ENCODE results near the gene CFAP298.
A peak's percentile ranks its signal among the peaks of the same experiment; 100 is the strongest.

Gene CFAP298

DNA sequence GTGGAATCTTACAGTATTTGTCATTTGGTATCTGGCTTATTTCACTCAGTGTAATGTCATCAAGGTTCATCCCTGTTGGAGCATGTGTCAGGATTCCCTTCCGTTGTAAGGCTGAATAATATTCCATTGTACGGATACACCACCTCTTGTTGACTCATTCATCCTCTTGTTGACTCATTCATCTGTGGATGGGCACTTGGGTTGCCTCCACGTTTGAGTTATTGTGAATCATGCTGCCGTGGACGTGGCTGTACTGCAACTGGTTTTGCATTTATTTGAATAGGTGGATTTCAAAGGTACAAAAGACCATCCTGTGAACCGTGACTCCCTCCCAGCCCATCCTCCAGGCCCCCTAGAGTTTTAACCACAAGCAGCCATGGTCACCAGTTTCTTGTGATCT lies 15.0 kb downstream of the CFAP298 start:
- DNase-seq: no peak

DNA sequence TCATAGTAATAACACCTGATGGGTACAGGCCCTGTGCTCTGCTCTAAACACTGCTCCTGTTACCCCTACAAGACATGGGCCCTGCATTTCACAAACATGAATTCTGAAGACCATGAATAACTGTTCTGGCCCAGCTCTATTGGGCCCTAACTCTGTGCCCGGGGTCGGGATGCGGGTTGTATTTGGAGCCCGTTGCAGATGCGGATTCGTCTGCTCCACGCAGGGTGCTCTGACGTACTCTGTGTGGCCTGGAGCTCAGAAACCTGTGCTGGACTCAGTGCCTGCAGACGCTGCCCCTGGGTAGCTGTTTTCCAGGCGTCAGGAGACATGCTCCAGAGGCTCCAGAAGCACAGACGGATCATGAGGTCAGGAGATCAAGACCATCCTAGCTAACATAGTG lies 16.7 kb downstream of the CFAP298 start:
- no peak for DNase-seq

DNA sequence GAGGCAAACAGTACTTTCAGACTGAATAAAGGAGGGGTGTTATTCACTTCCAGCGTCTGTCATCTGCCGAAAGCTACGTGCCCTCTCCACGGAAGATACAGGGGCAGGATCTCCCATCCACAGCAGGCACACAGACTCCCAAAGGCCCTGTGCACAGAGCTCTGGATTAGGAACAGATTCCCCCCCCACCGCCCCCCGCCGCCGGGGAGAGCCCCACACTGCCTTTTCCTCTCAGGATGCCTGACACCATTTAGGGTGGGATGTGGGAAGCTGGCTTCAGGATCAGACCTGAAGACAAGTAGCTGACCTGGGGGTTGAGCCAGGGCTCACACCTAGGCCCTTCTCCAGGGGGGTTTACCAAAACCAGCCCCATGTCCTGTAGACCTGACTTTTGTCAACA lies 18.5 kb downstream of the CFAP298 start:
- no peak for DNase-seq

DNA sequence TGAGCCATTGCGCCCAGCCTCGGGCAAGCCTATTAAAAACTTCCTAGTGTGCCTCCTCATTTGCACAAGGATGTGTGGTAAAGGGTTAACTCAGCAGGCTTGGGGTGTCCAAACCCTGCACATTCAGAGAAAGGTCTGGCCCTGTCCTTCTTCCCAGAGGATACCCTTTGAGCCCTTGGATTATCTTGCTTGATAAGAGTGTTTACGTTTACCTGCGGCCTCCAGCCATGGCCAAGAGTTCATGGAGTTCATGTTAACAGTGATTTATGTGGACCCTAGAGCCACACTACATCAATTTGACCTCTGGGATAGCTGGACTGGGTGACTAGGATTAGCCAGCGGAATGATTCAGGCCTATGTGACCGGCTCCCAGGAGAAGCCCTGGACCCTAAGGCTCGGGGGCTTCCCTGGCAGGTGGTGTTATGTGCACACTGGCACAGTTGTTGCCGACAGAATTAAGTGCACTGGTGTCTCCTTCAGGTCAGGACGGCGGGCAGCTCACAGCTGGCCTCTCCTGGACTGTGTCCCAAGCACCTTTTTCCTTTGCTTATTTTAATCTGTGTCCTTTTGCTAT lies 19.2 kb downstream of the CFAP298 start:
- DNase-seq: no peak

DNA sequence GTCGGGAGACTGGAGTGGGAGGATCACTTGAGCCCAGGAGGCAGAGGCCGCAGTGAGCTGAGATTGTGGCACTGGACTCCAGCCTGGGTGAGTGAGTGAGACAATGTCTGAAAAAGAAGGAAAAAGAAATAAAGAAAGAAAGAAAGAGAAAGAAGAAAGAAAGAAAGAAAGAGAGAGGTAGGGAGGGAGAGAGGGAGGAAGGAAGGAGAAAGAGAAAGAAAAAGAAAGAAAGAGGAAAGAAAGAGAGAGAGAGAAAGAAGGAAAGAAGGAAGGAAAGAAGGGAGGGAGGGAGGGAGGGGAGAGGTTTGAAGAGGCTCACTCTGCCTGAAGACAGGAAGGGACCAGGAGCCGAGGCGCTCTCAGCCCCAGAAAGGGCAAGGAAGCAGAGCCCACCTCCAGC lies 22.0 kb downstream of the CFAP298 start:
- no peak for DNase-seq

DNA sequence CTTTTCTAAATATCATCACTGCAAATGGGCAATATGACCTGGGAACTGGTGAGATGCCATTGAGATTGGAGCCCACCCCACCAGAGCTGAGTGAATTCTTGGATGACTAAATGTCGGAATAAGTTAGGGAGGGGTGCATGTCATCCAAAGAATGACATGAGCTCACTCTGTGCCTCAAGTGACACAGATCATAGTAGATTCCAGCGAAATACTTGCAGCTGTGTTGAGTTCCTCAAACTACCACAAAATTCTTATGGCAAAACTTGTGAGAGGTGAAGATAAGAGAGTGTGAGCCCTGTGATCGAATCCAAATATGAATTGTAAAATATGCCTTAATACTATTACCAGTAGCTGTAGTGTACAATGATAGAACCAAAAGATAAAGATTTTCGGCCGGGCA lies 24.5 kb downstream of the CFAP298 start:
- DNase-seq: no peak

DNA sequence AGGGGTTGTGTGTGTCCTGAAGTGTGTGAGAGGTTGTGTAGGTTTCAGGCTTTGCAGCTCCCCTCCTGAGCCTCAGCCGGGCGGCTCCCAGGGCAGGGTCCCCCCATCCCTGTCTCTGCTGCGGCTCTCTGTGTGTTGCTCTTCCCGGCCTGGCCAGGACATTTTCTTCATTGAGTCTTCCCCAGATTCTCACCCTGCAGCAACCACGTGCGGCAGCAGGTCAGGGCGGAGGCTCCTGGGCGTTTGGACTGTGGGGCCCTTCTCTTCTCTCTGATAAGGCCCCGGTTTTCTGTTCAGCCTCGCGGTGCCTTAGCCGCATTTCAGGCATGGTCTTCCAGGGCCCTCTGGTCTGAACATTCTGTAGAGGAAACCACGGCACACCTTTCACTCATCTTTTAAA lies 25.1 kb downstream of the CFAP298 start:
- DNase-seq: no peak

DNA sequence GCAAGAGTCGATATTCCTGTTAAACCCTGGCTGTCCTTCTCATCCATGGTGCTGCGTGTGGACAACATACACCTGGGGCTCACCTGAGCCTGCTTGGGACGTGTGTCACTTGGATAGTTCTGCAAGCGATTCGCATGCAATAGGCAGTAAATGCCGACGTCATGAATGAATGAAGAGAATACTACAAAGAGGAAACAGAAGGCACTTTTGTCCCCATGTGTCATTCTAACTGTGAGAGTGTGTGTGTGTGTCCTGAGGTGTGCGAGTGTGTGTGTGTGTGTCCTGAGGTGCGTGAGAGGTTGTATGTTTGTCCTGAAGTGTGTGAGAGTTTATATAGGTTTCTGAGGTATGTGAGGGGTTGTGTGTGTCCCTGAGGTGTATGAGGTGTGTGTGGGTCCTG lies 26.2 kb downstream of the CFAP298 start:
- no peak for DNase-seq

DNA sequence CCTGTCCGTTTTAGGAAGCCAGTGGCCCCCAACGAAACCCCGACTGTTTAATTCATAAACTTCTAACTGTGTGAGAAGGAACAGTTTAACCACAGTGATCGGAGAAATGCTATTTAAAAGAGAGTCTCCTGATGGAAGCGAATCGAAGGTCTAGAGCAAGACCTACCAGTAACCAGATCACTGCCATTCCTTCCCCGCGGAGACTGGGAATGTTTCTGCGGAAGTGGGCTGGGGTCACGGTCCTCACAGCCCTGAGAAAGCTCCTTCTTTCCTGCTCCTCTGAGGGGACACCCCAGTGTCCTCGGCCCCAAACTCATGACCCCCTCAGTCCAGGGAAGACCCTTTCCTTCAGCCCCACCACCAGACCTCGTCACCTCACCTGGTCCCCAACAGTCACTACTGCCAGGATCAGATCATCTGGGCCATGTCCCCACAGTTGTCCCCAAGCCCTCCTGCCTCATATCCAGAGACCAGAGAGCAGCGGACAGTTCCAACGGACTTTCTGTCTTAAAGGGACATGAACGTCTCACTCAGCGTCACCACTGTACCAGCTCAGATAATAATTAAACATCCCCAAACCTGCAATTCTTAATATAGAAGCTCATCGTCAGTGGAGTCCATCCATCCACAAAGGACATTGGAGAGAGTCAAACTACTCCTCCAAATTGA lies 27.0 kb downstream of the CFAP298 start, which contains the start of gene TCP10L:
TCP10L (minus strand) TSS at position 482 of the 669 bp plus-strand sequence. CDS start 1,219 bp downstream, outside the sequence.
- DNase-seq: no peak

DNA sequence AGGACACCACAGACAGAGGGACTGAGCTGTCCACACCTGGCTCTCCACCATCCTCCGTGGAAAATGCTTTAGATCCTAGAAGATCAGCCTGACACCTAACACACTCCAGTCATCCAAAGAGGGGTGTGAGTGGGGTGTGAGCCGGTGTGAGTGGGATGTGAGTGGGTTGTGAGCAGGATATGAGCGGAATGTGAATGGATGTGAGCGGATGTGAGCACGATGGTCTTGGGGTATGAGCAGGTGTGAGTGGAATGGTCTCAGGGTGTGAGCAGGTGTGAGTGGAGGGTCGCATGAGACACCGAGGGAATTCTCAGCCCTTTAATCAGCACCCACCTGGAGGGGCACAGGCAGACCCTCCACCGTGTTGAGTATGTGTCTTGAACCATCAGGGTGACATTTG lies 27.7 kb downstream of the CFAP298 start:
- no peak for DNase-seq

DNA sequence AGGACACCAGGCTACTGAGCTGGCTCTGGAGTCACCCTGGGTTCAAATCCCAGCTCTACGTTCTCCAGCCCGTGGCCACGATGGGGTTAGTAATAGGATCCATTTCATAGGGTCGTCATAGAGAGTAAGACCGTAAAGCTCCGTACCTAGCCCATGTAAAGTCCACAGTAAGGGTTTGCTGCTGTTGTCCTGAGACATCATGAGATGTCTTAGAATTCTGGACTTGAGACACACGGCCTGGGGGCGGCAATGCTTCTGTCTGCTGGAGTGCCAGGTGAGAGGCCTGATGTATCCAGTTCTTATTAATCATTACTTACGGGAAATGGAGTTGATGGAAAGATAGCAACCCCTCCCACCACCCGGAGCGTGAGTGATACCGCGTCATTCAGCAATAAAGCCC lies 30.4 kb downstream of the CFAP298 start:
- no peak for DNase-seq

DNA sequence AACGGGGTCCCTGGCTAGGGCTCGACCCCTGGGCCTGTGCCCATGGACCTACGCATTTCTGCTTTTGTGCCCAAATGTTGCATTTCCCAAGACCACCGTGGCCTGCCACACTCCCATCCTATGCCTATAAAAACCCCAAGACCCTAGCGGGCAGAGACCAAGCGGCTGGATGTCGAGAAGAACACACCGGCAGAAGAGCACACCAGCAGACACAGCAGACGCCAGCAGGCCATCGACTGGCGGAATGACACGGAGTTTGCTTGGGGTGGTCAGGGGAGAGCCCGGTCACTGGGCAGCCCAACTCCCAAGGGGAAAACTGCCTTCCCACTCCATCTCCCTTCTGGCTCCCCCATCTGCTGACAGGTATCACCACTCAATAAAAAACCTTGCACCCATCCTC lies 31.2 kb downstream of the CFAP298 start:
- DNase-seq: no peak

DNA sequence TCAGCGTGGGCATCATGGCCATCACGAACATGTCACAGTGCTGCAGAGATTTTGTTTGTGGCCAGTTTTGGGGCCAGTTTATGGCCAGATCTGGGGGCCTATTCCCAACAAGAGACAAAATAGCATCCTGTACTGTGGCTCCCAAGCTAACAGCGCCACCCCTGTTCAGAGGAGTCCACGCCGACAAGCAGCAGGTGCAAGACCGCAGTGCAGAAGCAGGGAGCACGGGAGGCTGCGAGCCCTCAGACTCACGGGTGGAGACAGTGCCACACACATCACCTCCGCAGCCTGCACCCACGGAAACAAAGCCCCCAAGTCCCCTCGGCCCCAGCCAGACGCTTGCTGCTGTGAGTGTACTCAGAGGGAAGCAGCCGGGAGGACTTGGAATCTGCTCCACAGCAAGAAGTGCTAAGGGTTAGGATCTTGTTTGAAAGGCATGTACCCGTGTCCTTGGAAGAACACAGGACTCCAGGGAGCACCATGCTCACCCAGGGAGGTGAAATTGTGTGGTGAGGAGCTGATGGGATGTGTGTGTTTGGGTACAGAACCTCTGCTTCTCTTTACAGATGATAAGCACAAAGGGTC lies 34.0 kb downstream of the CFAP298 start:
- DNase-seq: peak in 1 of 2 donors; percentile 23

DNA sequence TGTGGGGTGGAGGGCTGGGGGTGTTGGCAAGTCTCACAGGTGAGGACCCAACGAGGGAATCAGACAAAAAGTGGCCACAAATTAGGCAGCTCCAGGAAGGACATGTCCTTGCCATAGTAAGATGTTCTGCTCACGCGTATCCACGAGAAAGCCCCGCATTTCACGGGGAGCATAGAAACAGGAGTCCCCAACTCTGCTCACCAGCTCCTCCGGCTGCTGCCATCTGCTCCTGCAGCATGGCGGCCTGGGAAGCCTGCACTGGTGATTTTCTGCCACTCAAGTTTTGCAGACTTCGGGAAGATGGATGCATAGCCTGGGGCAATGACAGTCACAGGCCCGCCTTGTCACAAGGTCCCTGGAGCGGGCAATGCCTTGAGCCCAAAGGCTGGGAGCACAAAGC lies 36.2 kb downstream of the CFAP298 start:
- no peak for DNase-seq

DNA sequence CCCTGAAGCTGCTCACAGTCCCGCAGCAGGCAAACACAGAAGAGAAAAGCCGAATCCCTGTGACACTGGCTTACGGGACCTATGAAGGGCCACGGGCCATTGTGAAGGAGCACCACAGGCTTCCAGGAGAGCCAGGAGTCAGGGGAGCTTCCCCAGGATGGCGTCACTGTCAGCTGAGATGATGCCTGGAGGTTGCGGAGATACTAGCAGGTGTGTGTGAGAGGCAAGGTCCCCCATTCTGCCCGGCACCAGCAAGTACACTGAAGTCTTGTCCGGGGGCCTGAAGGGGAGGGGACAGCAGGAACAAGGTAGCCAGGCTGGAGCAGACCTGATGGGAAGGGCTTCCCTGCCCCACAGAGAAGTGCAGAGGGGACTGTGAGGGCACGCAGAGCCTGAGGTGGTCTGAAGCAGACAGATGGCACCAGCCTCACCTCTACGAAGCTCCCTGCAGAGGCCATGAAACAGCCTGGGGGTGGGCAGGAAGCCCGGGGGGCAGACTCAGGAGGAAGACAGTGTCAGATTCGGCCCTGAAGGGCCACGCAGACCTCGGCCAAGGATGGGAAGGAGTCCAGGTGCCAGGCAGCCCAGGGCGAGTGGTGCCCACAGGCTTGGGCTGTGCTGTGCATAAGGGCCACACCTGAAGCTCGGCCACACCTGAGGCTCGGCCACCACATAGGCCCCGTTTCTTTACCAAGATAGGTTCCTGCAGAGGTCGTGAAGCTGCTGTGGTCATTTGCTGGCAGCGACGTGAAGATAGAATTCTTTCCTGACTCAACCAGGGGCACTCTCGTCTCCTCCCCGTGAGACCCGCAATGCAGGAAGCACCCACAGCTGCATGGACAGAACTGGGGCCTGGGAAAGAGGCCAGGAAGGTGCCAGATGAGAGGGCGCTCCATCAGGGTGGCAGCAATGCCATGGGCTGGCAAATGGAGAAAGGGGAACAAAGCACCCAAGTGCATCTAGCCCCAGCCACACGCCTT lies 36.9 kb downstream of the CFAP298 start:
- DNase-seq: no peak

DNA sequence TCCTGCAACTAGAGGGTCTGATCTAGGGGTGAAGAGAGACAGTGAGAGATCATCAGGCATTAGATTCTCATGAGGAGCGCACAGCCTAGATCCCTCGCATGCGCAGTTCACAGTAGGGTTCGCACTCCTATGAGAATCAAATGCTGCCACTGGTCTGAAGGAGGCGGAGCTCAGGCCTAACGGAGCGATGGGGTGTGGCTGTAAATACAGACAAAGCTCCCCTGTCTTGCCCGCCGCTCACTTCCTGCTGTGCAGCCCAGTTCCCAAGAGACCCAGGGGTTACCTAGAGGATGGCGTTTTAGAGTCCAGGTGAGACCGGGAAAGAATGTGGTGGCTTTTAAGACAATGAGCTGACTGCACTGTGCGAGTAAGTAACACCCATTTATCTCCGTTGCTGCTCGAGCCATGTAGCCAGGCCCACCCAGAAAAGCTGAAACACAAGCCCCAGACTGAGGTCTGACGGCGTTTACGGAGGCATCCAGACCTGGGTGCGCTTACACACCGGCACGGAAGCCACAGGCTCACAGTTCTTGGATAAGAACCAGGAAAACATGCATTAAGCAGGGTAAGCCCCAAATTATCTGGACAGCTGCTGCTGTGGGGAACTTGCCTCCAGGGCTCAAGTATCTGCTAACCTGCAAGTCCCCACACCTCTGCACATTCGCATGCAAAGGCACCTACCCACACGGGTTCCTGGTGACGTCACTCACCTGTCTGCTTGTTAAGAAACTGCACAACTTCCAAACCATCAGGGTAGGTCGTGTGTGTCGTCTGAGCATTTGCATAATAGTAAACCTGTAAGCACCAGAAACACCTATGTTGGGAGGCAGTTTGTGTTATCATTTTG lies 39.4 kb downstream of the CFAP298 start:
- no peak for DNase-seq

DNA sequence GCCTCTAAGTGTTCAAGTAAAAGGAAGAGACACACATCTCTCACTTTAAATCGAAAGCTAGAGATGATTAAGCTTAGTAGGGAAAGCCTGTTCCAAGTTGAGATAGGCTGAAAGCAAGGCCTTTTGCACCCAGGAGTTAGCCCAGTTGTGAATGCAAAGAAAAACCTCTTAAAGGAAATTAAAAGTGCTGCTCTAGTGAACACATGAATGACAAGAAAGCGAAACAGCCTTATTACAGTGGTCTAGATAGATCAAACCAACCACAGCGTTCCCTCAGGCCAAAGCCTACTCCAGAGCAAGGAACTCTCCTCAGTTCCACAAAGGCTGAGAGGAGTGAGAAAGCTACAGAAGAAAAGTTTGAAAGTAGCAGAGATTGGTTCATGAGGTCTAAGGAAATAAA lies 41.7 kb downstream of the CFAP298 start:
- DNase-seq: no peak

DNA sequence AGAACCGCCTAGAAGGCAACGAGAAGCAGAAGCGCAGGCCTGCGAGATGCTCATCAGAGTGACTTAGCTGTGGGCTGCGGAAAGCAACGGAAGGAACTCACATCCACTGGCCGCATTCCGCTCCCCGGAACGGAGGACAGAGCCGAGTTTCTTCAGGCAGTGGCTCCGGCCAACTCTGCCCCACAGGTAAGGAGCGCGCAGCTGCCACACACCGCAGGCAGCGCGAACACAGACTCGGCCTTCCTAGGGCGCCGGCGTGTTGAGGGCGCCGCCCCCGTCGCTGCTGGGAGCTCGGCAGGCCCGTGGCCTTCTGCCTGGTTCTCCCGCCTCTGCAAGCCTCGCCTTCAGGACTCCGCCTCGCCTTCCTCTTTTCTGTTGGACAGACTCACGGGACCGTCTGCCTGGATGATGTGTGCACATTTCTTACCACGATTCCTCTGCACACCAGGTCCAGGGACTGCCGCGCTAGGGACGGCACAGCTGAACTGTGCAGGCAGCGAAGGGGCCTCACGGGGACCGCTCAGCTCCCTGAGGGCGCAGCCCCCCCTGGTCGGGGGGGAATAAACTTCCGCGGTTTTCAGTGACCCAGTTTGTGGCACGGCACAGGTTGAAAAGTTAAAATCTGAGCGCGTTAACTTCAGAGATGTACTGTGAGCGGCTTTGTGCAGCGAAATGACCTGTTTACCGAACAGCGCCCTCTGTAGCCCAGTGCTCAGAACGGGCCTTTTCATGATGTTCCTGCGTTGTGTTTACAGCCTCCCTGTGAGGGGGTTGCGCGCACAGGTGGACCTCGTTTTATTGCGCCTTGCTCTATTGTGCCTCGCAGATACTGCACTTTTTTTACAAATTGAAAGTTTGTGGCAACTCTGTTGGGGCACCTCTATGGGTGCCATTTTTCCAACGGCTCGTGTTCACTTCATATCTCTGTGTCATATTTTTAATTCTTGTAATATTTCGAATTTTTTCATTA lies 42.6 kb downstream of the CFAP298 start:
- DNase-seq: peak; percentile 80 to 85

DNA sequence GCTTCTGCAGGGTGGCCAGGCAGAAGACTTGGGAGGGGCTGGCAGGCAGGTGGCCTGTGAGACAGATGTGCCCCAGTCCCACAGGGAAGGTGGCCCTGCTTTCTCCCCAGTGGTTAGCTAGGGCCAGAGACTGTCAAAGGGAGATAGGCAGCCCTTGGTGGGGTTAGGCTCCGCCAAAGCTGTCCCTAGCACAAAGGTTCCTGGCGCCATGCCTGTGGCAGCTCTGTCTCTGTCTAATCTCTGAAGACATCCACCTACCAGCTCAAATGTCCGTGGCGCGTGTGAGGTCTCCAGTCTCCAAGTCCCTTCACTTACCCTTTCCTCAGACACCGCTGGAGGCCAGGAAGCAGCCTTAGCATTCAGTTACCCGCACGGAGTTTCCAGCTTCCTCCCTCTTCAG lies 44.6 kb downstream of the CFAP298 start:
- DNase-seq: no peak

DNA sequence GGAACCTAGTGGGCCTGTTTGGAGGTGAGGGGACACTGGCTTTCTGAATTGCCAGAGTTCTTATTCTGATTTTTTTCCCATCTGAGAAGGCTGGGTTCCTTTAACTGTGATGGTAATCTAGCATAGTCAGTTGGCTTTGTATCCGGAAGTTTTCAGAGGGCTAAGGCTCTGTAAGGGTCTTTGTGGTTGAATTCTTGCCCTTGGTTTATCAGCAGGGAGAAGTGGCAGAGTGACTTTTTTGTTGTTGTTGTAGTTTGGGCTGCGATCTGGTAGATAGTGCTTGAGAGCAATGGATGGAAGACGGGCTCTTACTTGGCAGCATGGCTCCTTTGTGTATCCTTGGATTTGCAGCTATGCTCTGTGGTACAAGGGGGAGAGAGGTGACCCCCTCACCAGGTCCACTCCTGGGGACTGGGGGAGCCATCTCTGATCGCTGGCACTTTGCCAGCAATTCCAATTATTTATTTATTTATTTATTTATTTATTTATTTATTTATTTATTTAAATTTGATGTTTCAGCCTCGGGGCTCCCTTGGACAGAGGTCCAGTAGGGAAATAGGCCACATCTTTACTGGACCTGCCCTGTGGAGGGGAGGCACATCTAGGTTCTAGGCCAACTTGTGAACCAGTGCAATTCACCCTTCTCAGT lies 45.3 kb downstream of the CFAP298 start:
- DNase-seq: no peak

Data from CD4-positive, alpha-beta T cell treated with Interleukin-4 for 1 hour (primary cell).